ENCODE results near the gene ANGPTL8.
A peak's percentile ranks its signal among the peaks of the same experiment; 100 is the strongest.

The ANGPTL8 gene

GRCh38 chr19:11194656-11195558 lies 44.5 kb upstream of the ANGPTL8 start:
- H3K27ac ChIP-seq = no peak overlapping the region
- TF ChIP-seq, protein P1, sequence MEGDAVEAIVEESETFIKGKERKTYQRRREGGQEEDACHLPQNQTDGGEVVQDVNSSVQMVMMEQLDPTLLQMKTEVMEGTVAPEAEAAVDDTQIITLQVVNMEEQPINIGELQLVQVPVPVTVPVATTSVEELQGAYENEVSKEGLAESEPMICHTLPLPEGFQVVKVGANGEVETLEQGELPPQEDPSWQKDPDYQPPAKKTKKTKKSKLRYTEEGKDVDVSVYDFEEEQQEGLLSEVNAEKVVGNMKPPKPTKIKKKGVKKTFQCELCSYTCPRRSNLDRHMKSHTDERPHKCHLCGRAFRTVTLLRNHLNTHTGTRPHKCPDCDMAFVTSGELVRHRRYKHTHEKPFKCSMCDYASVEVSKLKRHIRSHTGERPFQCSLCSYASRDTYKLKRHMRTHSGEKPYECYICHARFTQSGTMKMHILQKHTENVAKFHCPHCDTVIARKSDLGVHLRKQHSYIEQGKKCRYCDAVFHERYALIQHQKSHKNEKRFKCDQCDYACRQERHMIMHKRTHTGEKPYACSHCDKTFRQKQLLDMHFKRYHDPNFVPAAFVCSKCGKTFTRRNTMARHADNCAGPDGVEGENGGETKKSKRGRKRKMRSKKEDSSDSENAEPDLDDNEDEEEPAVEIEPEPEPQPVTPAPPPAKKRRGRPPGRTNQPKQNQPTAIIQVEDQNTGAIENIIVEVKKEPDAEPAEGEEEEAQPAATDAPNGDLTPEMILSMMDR (conservative IDR thresholded peaks at IDR 0.05) = no peak

- TF ChIP-seq, protein P1 (conservative IDR thresholded peaks at IDR 0.05) = no peak
- H3K27ac ChIP-seq = no peak overlapping the region
Measured at GRCh38 chr19:11195681-11196080, 43.7 kb upstream of the ANGPTL8 start.

DNA sequence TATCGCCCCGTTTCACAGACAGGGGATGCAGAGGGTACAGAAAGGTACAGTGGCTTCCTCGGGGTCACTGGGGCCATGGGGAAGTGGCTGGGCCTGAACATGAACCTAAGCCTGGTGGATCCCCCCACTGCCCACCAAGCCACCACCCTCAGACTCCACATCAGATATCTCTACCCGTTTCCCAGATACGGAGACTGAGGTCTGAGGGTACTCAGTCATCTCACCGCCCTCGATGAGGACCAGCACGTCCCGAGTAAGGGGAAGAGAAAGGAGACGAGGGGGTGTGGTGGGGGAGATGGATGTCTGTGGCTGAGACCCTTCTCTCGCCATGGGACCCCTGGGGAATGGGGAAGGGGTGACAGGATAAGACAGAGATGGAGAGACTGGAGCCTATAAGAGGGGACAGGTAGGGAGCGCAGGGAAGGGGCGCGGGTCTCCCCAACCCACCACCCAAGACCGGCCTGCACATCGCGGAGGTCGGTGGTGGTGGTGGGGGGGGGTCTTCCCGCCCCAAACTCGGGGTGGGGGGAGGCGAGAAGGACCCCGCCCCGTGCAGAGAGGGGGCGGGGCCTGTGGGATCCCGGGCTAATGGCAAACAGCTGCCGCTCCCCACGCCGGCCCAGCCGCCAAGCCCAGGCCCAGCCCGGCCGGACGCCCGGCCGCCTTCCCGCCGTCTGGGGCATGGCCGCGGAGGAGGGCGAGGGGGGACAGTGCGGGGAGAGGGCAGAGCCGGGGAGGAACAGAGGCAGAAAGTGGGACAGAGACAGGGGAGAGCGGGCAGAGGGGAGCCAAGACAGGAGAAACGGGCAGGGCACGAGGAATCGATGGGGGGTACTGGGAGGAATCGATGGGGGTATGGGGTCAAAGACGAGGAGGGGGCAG lies 42.8 kb upstream of the ANGPTL8 start:
- peak overlapping the region; percentile 73; the same call in 1 of the 2 replicates for H3K27ac ChIP-seq
- TF ChIP-seq, protein P1 (conservative IDR thresholded peaks at IDR 0.05) = no peak

DNA sequence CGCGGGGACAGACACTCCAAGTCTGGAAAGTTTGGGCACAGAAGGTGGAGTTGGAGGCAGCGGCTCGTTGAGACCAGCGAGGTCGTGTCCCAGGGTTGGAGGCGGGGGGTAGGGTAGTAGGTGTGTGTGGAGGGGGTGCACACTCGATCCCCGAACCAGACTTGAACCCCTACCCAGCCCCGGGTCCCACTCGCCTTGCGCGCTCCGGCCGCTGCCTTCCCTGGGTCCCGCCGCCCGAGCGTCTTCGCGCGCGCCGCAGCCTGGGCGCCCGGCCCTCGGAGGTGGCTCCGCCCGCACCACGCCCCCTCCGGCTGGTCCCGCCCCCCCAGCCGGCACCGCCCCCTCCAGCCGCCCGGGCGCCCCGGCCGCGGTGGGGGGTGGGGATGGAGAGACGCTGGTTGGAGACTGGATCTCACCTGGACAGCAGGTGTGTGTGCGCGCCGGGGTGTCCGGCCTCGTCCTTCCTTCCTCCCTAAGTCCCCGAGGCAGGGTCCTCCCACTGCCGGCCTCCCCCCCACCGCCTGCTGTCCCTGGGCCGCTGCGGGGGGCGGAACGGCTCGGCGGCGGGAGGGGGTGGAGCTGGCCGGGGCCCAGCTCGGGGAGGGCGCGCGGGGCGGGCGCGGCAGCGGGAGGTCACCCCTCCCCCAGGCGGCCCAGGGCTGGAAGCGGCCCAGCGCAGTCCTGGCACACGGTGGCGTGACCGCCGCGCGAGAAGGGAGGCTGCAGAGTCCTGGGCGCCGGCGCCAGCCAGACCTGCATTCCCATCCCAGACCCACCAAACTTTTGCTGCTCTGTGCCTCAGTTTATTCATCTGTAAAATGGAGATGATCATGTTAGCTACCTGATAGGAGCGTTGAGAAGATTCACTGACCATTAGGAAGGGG lies 41.9 kb upstream of the ANGPTL8 start, which contains the start of gene KANK2:
KANK2 (minus strand) TSS at position 255 of the 884 bp plus-strand sequence. CDS start 3,034 bp downstream, outside the sequence.
- TF ChIP-seq, protein P1 (conservative IDR thresholded peaks at IDR 0.05) = no peak
- peak within 1 kb of the TSS; percentile 73 for H3K27ac ChIP-seq

- H3K27ac ChIP-seq = peak overlapping the region; percentile 73
- TF ChIP-seq, protein P1 (conservative IDR thresholded peaks at IDR 0.05) = no peak
Measured at GRCh38 chr19:11198175-11198534, 41.3 kb upstream of the ANGPTL8 start.

- peak overlapping the region; percentile 73 for H3K27ac ChIP-seq
- TF ChIP-seq, protein P1 (conservative IDR thresholded peaks at IDR 0.05) = no peak
Measured at GRCh38 chr19:11198769-11199424, 40.5 kb upstream of the ANGPTL8 start.
